Type B pancreatic cell (in vitro differentiated cells): ENCODE data around the gene SCAF4. TPM values are rescaled to one million over a fixed set of nuclear protein-coding genes. Genes with fewer than 3 reads are reported as not detected.
"Not testable (repeated sequence)": the region's sequence is repeated elsewhere in the genome, so short reads cannot be mapped to it uniquely, and the experiment has no call there.

Experiments used
- DNase-seq: peaks from one replicate; pipeline ENCODE4 v3.0.0; 2021; ENCODE audit warnings: mixed read lengths; ENCODE audit not compliant: unreplicated experiment; ENCODE audit errors: extremely low spot score
- H3K27ac Mint-ChIP-seq: 2 replicates; pipeline ENCODE4 v1.8.0; 2021; ENCODE audit warnings: mild to moderate bottlenecking, mixed read lengths
- H3K27me3 Mint-ChIP-seq: 2 replicates; pipeline ENCODE4 v1.8.0; 2021; ENCODE audit warnings: mixed read lengths
- H3K36me3 Mint-ChIP-seq: 2 replicates; pipeline ENCODE4 v1.8.0; 2021; ENCODE audit warnings: mixed read lengths
- H3K4me1 Mint-ChIP-seq: one replicate; pipeline ENCODE4 v1.8.0; 2021; ENCODE audit warnings: mixed read lengths; ENCODE audit not compliant: unreplicated experiment
- H3K4me3 Mint-ChIP-seq: 2 replicates; pipeline ENCODE4 v1.8.0; 2021; ENCODE audit warnings: mild to moderate bottlenecking, mixed read lengths
- H3K9me3 Mint-ChIP-seq: 2 replicates; pipeline ENCODE4 v1.8.0; 2021; ENCODE audit warnings: mixed read lengths
- CTCF ChIP-seq: fragments of 200-600 bp; sonication (generic); conservative IDR thresholded peaks from 2 replicates; pipeline ENCODE4 v1.5.0; 2021; ENCODE audit warnings: antibody characterized with exemption, mild to moderate bottlenecking
- total RNA-seq: library from RNA; stranded (reverse); gene quantifications from 2 replicates; pipeline ENCODE4 v1.2.1, GENCODE V29; 2021; ENCODE audit warnings: low replicate concordance

SCAF4 gene
- total RNA-seq, 1 donor from 2014 or later = 53.2 TPM

GRCh38 chr21:31750843-31751242 lies 18.9 kb upstream of the SCAF4 start:
- Mint-ChIP-seq H3K27ac (no peak overlapping the region), H3K4me1 (peaks cover 19% of the 10 kb centered on the region), H3K9me3 (peaks cover 9% of the 10 kb centered on the region), H3K27me3 (no peaks in the 10 kb centered on the region), H3K36me3 (no peaks in the 10 kb centered on the region), H3K4me3 (no peak overlapping the region)
- DNase-seq = no peak
- TF ChIP-seq CTCF = no peak

GRCh38 chr21:31744182-31744800 lies 12.4 kb upstream of the SCAF4 start:
- DNase-seq = no peak
- no peaks in the 10 kb centered on the region for H3K4me1 Mint-ChIP-seq
- H3K9me3 Mint-ChIP-seq = peaks cover 6% of the 10 kb centered on the region
- no peaks in the 10 kb centered on the region for H3K36me3 Mint-ChIP-seq
- no peak for TF ChIP-seq CTCF
- no peak overlapping the region for H3K27ac Mint-ChIP-seq
- no peaks in the 10 kb centered on the region for H3K27me3 Mint-ChIP-seq
- no peak overlapping the region for H3K4me3 Mint-ChIP-seq

- no peak for DNase-seq
- no peaks in the 10 kb centered on the region for H3K36me3 Mint-ChIP-seq
- H3K27me3 Mint-ChIP-seq = no peaks in the 10 kb centered on the region
- no peaks in the 10 kb centered on the region for H3K4me1 Mint-ChIP-seq
- peaks cover 6% of the 10 kb centered on the region for H3K9me3 Mint-ChIP-seq
- no peak overlapping the region for H3K27ac Mint-ChIP-seq
- no peak for TF ChIP-seq CTCF
- H3K4me3 Mint-ChIP-seq = no peak overlapping the region
These were observed 11.8 kb upstream of the SCAF4 start for GRCh38 chr21:31743712-31744111.

- Mint-ChIP-seq H3K27me3 (no peaks in the 10 kb centered on the region), H3K27ac (no peak overlapping the region), H3K4me3 (no peak overlapping the region), H3K4me1 (no peaks in the 10 kb centered on the region), H3K36me3 (no peaks in the 10 kb centered on the region), H3K9me3 (peaks cover 3% of the 10 kb centered on the region)
- no peak for TF ChIP-seq CTCF
- no peak for DNase-seq
These were observed 9.2 kb upstream of the SCAF4 start for GRCh38 chr21:31741116-31741515.

GRCh38 chr21:31737586-31738397 lies 5.9 kb upstream of the SCAF4 start:
- H3K4me1 Mint-ChIP-seq = peaks cover 11% of the 10 kb centered on the region
- not testable (repeated sequence) for H3K27ac Mint-ChIP-seq

GRCh38 chr21:31735511-31735992 lies 3.6 kb upstream of the SCAF4 start:
- Mint-ChIP-seq H3K4me1 (peaks cover 11% of the 10 kb centered on the region), H3K36me3 (no peaks in the 10 kb centered on the region), H3K4me3 (no peak overlapping the region), H3K9me3 (no peaks in the 10 kb centered on the region), H3K27me3 (no peaks in the 10 kb centered on the region), H3K27ac (peak overlapping the region; percentile 66)
- DNase-seq = no peak
- no peak for TF ChIP-seq CTCF

More at GRCh38 chr21:31737586-31738397, 5.9 kb upstream of the SCAF4 start:
- not testable (repeated sequence) for H3K9me3 Mint-ChIP-seq, H3K4me3 Mint-ChIP-seq, DNase-seq, H3K27me3 Mint-ChIP-seq, H3K36me3 Mint-ChIP-seq
